HepG2 (cell line): Measurements from ENCODE around the gene HOXC5. TPM values are rescaled to one million over a fixed set of nuclear protein-coding genes. Genes with fewer than 3 reads are reported as not detected.

Experiments
- POGZ ChIP-seq: sonication (generic); formaldehyde crosslinking; IDR thresholded peaks from 2 replicates; pipeline ENCODE4 v1.4.0; 2020; ENCODE audit warnings: mild to moderate bottlenecking, missing genetic modification reagents
- PTBP1 ChIP-seq: fragments of 200-400 bp; formaldehyde crosslinking; IDR thresholded peaks from 2 replicates; pipeline ENCODE4 v1.6.1; 2018; ENCODE audit warnings: low read length, low read depth; ENCODE audit not compliant: poor library complexity, severe bottlenecking
- RFX3 ChIP-seq: IDR thresholded peaks from 2 replicates; pipeline ENCODE4 v1.6.1; 2016; ENCODE audit warnings: missing biosample characterization, missing genetic modification reagents
- STAG1 ChIP-seq: sonication (generic); formaldehyde crosslinking; IDR thresholded peaks from 2 replicates; pipeline ENCODE4 v1.4.0; 2020; ENCODE audit warnings: missing genetic modification reagents
- ZNF556 ChIP-seq: sonication (generic); formaldehyde crosslinking; IDR thresholded peaks from 2 replicates; pipeline ENCODE4 v1.4.0; 2020; ENCODE audit warnings: mild to moderate bottlenecking, missing genetic modification reagents, borderline replicate concordance
- ZNF674 ChIP-seq: sonication (generic); formaldehyde crosslinking; IDR thresholded peaks from 2 replicates; pipeline ENCODE4 v1.5.0; 2020; ENCODE audit warnings: low read depth, mild to moderate bottlenecking, missing genetic modification reagents
- polyA plus RNA-seq, 8 experiments: library from polyadenylated mRNA; depleted of rRNA in 3 of 8; stranded (reverse) in 7 of 8; unstranded in 1 of 8; fragments of >200 nt; fragmentation: Illumina TruSeq in 4 of 8; extraction: Trizol in 4 of 8; gene quantifications; 2 replicates each; pipeline versions ENCODE4 v1.2.1 to v1.2.3, GENCODE V29; 2011 to 2016; ENCODE audit warnings: low read depth in 4 of 8, missing spikeins in 1 of 8, mixed read lengths in 1 of 8; ENCODE audit not compliant: insufficient read depth in 1 of 8
- total RNA-seq, 5 experiments: library from RNA; depleted of rRNA; stranded (reverse); fragments of >200 nt; fragmentation: Illumina TruSeq; extraction: Trizol; gene quantifications; 2 replicates each; pipeline ENCODE4 v1.2.3, GENCODE V29; 2016; ENCODE audit warnings: low read depth in 1 of 5
- TF ChIP-seq, protein P1 (sequence below): sonication (generic); formaldehyde crosslinking; IDR thresholded peaks from 2 replicates; pipeline ENCODE4 v1.4.0; 2020; ENCODE audit warnings: missing genetic modification reagents
- TF ChIP-seq, protein P2 (sequence below): IDR thresholded peaks from 2 replicates; pipeline ENCODE4 v1.4.0; 2020; ENCODE audit warnings: mild to moderate bottlenecking, missing genetic modification reagents
- TF ChIP-seq, protein P3 (sequence below): sonication (generic); formaldehyde crosslinking; IDR thresholded peaks from 2 replicates; pipeline ENCODE4 v1.4.0; 2020; ENCODE audit warnings: mild to moderate bottlenecking, missing genetic modification reagents
- TF ChIP-seq, protein P4 (sequence below): sonication (generic); formaldehyde crosslinking; conservative IDR thresholded peaks from 2 replicates; pipeline ENCODE4 v1.5.0; 2020; ENCODE audit warnings: missing genetic modification reagents

The HOXC5 gene
- total and polyA plus RNA-seq, 2 of the 13 experiments (the other 11 are each of a cell fraction or from before 2014, with no cell fraction given) = not detected

DNA sequence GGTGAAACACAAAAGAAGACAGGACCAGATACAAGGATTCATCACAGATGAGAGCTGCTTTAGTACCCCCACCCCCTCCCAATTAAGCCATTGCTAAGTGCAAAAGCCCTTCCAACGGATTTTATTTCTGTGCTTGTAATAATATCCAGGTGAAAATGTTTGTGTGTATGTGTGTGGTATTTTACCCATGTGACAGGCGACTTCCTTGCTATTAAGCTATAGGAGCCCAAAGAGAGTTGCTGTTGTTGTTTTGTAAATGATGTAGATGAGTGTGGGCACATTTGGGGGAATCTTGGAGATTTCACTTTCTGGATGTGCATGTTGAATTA is 17.6 kb downstream of the HOXC5 start (continued):
- TF ChIP-seq, protein P1, sequence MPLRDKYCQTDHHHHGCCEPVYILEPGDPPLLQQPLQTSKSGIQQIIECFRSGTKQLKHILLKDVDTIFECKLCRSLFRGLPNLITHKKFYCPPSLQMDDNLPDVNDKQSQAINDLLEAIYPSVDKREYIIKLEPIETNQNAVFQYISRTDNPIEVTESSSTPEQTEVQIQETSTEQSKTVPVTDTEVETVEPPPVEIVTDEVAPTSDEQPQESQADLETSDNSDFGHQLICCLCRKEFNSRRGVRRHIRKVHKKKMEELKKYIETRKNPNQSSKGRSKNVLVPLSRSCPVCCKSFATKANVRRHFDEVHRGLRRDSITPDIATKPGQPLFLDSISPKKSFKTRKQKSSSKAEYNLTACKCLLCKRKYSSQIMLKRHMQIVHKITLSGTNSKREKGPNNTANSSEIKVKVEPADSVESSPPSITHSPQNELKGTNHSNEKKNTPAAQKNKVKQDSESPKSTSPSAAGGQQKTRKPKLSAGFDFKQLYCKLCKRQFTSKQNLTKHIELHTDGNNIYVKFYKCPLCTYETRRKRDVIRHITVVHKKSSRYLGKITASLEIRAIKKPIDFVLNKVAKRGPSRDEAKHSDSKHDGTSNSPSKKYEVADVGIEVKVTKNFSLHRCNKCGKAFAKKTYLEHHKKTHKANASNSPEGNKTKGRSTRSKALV (CRISPR knock-in tag) = no peak
- TF ChIP-seq, protein P2, sequence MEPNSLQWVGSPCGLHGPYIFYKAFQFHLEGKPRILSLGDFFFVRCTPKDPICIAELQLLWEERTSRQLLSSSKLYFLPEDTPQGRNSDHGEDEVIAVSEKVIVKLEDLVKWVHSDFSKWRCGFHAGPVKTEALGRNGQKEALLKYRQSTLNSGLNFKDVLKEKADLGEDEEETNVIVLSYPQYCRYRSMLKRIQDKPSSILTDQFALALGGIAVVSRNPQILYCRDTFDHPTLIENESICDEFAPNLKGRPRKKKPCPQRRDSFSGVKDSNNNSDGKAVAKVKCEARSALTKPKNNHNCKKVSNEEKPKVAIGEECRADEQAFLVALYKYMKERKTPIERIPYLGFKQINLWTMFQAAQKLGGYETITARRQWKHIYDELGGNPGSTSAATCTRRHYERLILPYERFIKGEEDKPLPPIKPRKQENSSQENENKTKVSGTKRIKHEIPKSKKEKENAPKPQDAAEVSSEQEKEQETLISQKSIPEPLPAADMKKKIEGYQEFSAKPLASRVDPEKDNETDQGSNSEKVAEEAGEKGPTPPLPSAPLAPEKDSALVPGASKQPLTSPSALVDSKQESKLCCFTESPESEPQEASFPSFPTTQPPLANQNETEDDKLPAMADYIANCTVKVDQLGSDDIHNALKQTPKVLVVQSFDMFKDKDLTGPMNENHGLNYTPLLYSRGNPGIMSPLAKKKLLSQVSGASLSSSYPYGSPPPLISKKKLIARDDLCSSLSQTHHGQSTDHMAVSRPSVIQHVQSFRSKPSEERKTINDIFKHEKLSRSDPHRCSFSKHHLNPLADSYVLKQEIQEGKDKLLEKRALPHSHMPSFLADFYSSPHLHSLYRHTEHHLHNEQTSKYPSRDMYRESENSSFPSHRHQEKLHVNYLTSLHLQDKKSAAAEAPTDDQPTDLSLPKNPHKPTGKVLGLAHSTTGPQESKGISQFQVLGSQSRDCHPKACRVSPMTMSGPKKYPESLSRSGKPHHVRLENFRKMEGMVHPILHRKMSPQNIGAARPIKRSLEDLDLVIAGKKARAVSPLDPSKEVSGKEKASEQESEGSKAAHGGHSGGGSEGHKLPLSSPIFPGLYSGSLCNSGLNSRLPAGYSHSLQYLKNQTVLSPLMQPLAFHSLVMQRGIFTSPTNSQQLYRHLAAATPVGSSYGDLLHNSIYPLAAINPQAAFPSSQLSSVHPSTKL (CRISPR knock-in tag) = no peak
- TF ChIP-seq RFX3 (CRISPR knock-in tag) = no peak
- no peak for TF ChIP-seq ZNF556
- no peak for TF ChIP-seq ZNF674 (CRISPR knock-in tag)
- TF ChIP-seq STAG1 (CRISPR knock-in tag) = no peak
- TF ChIP-seq, protein P3, sequence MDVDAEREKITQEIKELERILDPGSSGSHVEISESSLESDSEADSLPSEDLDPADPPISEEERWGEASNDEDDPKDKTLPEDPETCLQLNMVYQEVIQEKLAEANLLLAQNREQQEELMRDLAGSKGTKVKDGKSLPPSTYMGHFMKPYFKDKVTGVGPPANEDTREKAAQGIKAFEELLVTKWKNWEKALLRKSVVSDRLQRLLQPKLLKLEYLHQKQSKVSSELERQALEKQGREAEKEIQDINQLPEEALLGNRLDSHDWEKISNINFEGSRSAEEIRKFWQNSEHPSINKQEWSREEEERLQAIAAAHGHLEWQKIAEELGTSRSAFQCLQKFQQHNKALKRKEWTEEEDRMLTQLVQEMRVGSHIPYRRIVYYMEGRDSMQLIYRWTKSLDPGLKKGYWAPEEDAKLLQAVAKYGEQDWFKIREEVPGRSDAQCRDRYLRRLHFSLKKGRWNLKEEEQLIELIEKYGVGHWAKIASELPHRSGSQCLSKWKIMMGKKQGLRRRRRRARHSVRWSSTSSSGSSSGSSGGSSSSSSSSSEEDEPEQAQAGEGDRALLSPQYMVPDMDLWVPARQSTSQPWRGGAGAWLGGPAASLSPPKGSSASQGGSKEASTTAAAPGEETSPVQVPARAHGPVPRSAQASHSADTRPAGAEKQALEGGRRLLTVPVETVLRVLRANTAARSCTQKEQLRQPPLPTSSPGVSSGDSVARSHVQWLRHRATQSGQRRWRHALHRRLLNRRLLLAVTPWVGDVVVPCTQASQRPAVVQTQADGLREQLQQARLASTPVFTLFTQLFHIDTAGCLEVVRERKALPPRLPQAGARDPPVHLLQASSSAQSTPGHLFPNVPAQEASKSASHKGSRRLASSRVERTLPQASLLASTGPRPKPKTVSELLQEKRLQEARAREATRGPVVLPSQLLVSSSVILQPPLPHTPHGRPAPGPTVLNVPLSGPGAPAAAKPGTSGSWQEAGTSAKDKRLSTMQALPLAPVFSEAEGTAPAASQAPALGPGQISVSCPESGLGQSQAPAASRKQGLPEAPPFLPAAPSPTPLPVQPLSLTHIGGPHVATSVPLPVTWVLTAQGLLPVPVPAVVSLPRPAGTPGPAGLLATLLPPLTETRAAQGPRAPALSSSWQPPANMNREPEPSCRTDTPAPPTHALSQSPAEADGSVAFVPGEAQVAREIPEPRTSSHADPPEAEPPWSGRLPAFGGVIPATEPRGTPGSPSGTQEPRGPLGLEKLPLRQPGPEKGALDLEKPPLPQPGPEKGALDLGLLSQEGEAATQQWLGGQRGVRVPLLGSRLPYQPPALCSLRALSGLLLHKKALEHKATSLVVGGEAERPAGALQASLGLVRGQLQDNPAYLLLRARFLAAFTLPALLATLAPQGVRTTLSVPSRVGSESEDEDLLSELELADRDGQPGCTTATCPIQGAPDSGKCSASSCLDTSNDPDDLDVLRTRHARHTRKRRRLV (CRISPR knock-in tag) = no peak
- TF ChIP-seq POGZ (CRISPR knock-in tag) = no peak
- TF ChIP-seq, protein P4, sequence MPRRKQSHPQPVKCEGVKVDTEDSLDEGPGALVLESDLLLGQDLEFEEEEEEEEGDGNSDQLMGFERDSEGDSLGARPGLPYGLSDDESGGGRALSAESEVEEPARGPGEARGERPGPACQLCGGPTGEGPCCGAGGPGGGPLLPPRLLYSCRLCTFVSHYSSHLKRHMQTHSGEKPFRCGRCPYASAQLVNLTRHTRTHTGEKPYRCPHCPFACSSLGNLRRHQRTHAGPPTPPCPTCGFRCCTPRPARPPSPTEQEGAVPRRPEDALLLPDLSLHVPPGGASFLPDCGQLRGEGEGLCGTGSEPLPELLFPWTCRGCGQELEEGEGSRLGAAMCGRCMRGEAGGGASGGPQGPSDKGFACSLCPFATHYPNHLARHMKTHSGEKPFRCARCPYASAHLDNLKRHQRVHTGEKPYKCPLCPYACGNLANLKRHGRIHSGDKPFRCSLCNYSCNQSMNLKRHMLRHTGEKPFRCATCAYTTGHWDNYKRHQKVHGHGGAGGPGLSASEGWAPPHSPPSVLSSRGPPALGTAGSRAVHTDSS (CRISPR knock-in tag) = no peak
- no peak for TF ChIP-seq PTBP1
